ENCODE data around the gene RGL3.
A peak's percentile ranks its signal among the peaks of the same experiment; 100 is the strongest.

The RGL3 gene

GRCh38 chr19:11446652-11447301 lies 27.7 kb upstream of the RGL3 start:
- Histone ChIP-seq H3K9me3 (no peaks in the 10 kb centered on the region), H3K4me3 (ENCODE audit: low read depth in 1 of 2, low read length in 1 of 2) (no peak overlapping the region), H3K4me1 (ENCODE audit: control insufficient read depth in 1 of 2, insufficient read depth in 1 of 2, low read depth in 1 of 2, low read length in 1 of 2) (no peaks in the 10 kb centered on the region), H3K27ac (no peak overlapping the region), H3K36me3 (peaks cover 92% of the 10 kb centered on the region), H3K27me3 (peaks cover 4% of the 10 kb centered on the region)
- peak; percentile 80 for TF ChIP-seq CTCF (IDR thresholded peaks at IDR 0.05)

GRCh38 chr19:11446271-11446651 lies 27.1 kb upstream of the RGL3 start:
- H3K4me1 ChIP-seq (ENCODE audit: control insufficient read depth in 1 of 2, insufficient read depth in 1 of 2, low read depth in 1 of 2, low read length in 1 of 2): no peaks in the 10 kb centered on the region
- no peaks in the 10 kb centered on the region for H3K27me3 ChIP-seq
- TF ChIP-seq CTCF (IDR thresholded peaks at IDR 0.05): no peak
- no peaks in the 10 kb centered on the region for H3K9me3 ChIP-seq
- no peak overlapping the region for H3K4me3 ChIP-seq (ENCODE audit: low read depth in 1 of 2, low read length in 1 of 2)
- no peak overlapping the region for H3K27ac ChIP-seq
- peaks cover 98% of the 10 kb centered on the region for H3K36me3 ChIP-seq

GRCh38 chr19:11445141-11445540 lies 26.0 kb upstream of the RGL3 start:
- no peak for TF ChIP-seq CTCF (IDR thresholded peaks at IDR 0.05)
- H3K4me1 ChIP-seq (ENCODE audit: control insufficient read depth in 1 of 2, insufficient read depth in 1 of 2, low read depth in 1 of 2, low read length in 1 of 2): no peaks in the 10 kb centered on the region
- peaks cover 98% of the 10 kb centered on the region for H3K36me3 ChIP-seq

GRCh38 chr19:11444059-11444458 lies 24.9 kb upstream of the RGL3 start:
- H3K4me1 ChIP-seq (ENCODE audit: control insufficient read depth in 1 of 2, insufficient read depth in 1 of 2, low read depth in 1 of 2, low read length in 1 of 2): no peaks in the 10 kb centered on the region
- H3K9me3 ChIP-seq: no peaks in the 10 kb centered on the region
- H3K36me3 ChIP-seq: peaks cover 95% of the 10 kb centered on the region
- H3K4me3 ChIP-seq (ENCODE audit: low read depth in 1 of 2, low read length in 1 of 2): no peak overlapping the region
- no peak overlapping the region for H3K27ac ChIP-seq
- TF ChIP-seq CTCF (IDR thresholded peaks at IDR 0.05): no peak
- H3K27me3 ChIP-seq: no peaks in the 10 kb centered on the region

More at GRCh38 chr19:11445141-11445540, 26.0 kb upstream of the RGL3 start:
- Histone ChIP-seq H3K27me3 (no peaks in the 10 kb centered on the region), H3K4me3 (ENCODE audit: low read depth in 1 of 2, low read length in 1 of 2) (no peak overlapping the region), H3K27ac (no peak overlapping the region), H3K9me3 (no peaks in the 10 kb centered on the region)

- no peak for TF ChIP-seq CTCF (IDR thresholded peaks at IDR 0.05)
Observed at GRCh38 chr19:11437955-11438354, 18.8 kb upstream of the RGL3 start.

More at GRCh38 chr19:11437955-11438354, 18.8 kb upstream of the RGL3 start:
- no peak overlapping the region for H3K4me3 ChIP-seq (ENCODE audit: low read depth in 1 of 2, low read length in 1 of 2)
- H3K27ac ChIP-seq: no peak overlapping the region
- H3K9me3 ChIP-seq: no peaks in the 10 kb centered on the region
- H3K27me3 ChIP-seq: no peaks in the 10 kb centered on the region
- H3K36me3 ChIP-seq: peaks cover 65% of the 10 kb centered on the region
- peaks cover 21 to 26% of the 10 kb centered on the region in 2 experiments for H3K4me1 ChIP-seq (ENCODE audit: control insufficient read depth in 1 of 2, insufficient read depth in 1 of 2, low read depth in 1 of 2, low read length in 1 of 2)

Data from neutrophil (primary cell).